HepG2 (cell line): ENCODE results near the gene BIVM. TPM values are rescaled to one million over a fixed set of nuclear protein-coding genes. Genes with fewer than 3 reads are reported as not detected.

ENCODE experiments used
- FOXK2 ChIP-seq: fragments of 450-650 bp; IDR thresholded peaks from 2 replicates; pipeline ENCODE4 v1.6.1; 2016
- GATAD1 ChIP-seq: IDR thresholded peaks from 2 replicates; pipeline ENCODE4 v1.6.1; 2016; ENCODE audit warnings: missing genetic modification reagents, missing compliant biosample characterization
- HNRNPLL ChIP-seq: fragments of 200-400 bp; formaldehyde crosslinking; IDR thresholded peaks from 2 replicates; pipeline ENCODE4 v1.6.1; 2017; ENCODE audit warnings: mild to moderate bottlenecking, low read depth, low read length; ENCODE audit not compliant: poor library complexity, severe bottlenecking
- KDM3A ChIP-seq: IDR thresholded peaks from 2 replicates; pipeline ENCODE4 v1.6.1; 2018; ENCODE audit warnings: low read depth, missing compliant biosample characterization
- MXD3 ChIP-seq: IDR thresholded peaks from 2 replicates; pipeline ENCODE4 v1.6.1; 2016; ENCODE audit warnings: mild to moderate bottlenecking, missing biosample characterization, missing genetic modification reagents
- PHF20 ChIP-seq: sonication (generic); formaldehyde crosslinking; IDR thresholded peaks from 2 replicates; pipeline ENCODE4 v1.5.0; 2020; ENCODE audit warnings: mild to moderate bottlenecking, missing genetic modification reagents
- SIX4 ChIP-seq: sonication (generic); formaldehyde crosslinking; IDR thresholded peaks from 2 replicates; pipeline ENCODE4 v1.4.0; 2020; ENCODE audit warnings: missing genetic modification reagents
- SPEN ChIP-seq: sonication (generic); formaldehyde crosslinking; IDR thresholded peaks from 2 replicates; pipeline ENCODE4 v1.5.1; 2020; ENCODE audit warnings: low read depth, mild to moderate bottlenecking, missing genetic modification reagents
- USF2 ChIP-seq, 2 experiments: sonication (generic) in 1 of 2; formaldehyde crosslinking in 1 of 2; IDR thresholded peaks; 2 replicates each; pipeline versions ENCODE4 v1.5.1 to v1.6.1; 2011 to 2020; ENCODE audit warnings: borderline replicate concordance in 1 of 2, low read depth in 1 of 2, low read length in 1 of 2, mild to moderate bottlenecking in 1 of 2, missing genetic modification reagents in 1 of 2, moderate library complexity in 1 of 2
- ZBTB3 ChIP-seq: sonication (generic); formaldehyde crosslinking; IDR thresholded peaks from 2 replicates; pipeline ENCODE4 v1.4.0; 2020; ENCODE audit warnings: low read depth, mild to moderate bottlenecking, moderate library complexity, missing genetic modification reagents, borderline replicate concordance
- ZNF383 ChIP-seq: sonication (generic); formaldehyde crosslinking; IDR thresholded peaks from 2 replicates; pipeline ENCODE4 v1.4.0; 2020; ENCODE audit warnings: missing genetic modification reagents, mild to moderate bottlenecking, borderline replicate concordance
- ZNF556 ChIP-seq: sonication (generic); formaldehyde crosslinking; IDR thresholded peaks from 2 replicates; pipeline ENCODE4 v1.4.0; 2020; ENCODE audit warnings: mild to moderate bottlenecking, missing genetic modification reagents, borderline replicate concordance
- ZNF724P ChIP-seq: sonication (generic); formaldehyde crosslinking; IDR thresholded peaks from 2 replicates; pipeline ENCODE4 v1.8.0; 2022; ENCODE audit warnings: missing genetic modification reagents, borderline replicate concordance
- ZNF781 ChIP-seq: sonication (generic); formaldehyde crosslinking; IDR thresholded peaks from 2 replicates; pipeline ENCODE4 v1.5.1; 2020; ENCODE audit warnings: borderline replicate concordance, mild to moderate bottlenecking, missing genetic modification reagents; ENCODE audit errors: not compliant biosample characterization
- ZSCAN21 ChIP-seq: sonication (generic); formaldehyde crosslinking; IDR thresholded peaks from 2 replicates; pipeline ENCODE4 v1.8.0; 2022; ENCODE audit warnings: mild to moderate bottlenecking, missing genetic modification reagents, moderate library complexity, borderline replicate concordance
- polyA plus RNA-seq, 8 experiments: library from polyadenylated mRNA; depleted of rRNA in 3 of 8; stranded (reverse) in 7 of 8; unstranded in 1 of 8; fragments of >200 nt; fragmentation: Illumina TruSeq in 4 of 8; extraction: Trizol in 4 of 8; gene quantifications; 2 replicates each; pipeline versions ENCODE4 v1.2.1 to v1.2.3, GENCODE V29; 2011 to 2016; ENCODE audit warnings: low read depth in 4 of 8, missing spikeins in 1 of 8, mixed read lengths in 1 of 8; ENCODE audit not compliant: insufficient read depth in 1 of 8
- total RNA-seq, 5 experiments: library from RNA; depleted of rRNA; stranded (reverse); fragments of >200 nt; fragmentation: Illumina TruSeq; extraction: Trizol; gene quantifications; 2 replicates each; pipeline ENCODE4 v1.2.3, GENCODE V29; 2016; ENCODE audit warnings: low read depth in 1 of 5

Gene BIVM
- total and polyA plus RNA-seq, 2 of the 13 experiments (the other 11 are each of a cell fraction or from before 2014, with no cell fraction given): 10.4 to 15.8 TPM

GRCh38 chr13:102798581-102799425 lies at the start of gene BIVM, which contains the start of gene POGLUT2 (continued):
- TF ChIP-seq USF2 (IDR thresholded peaks at IDR 0.05; ENCODE audit: low read depth, low read length) (no peak; the same call in 1 of the 2 replicates), USF2 (CRISPR knock-in tag; IDR thresholded peaks at IDR 0.05; ENCODE audit: borderline replicate concordance) (peak; percentile 73; the same call in 1 of the 2 replicates), ZBTB3 (CRISPR knock-in tag) (no peak), ZSCAN21 (no peak), ZNF724P (CRISPR knock-in tag) (peak; percentile 26; the same call in 1 of the 2 replicates), SPEN (CRISPR knock-in tag) (peak; percentile 79), PHF20 (CRISPR knock-in tag) (peak; percentile 60; the same call in 1 of the 2 replicates), ZNF383 (CRISPR knock-in tag) (no peak), GATAD1 (CRISPR knock-in tag) (peak; percentile 83), MXD3 (CRISPR knock-in tag) (0 out of 2 replicates have a peak, but pooled peaks have one; percentile 21), HNRNPLL (peak; percentile 25), FOXK2 (no peak), SIX4 (peak; percentile 98), ZNF556 (CRISPR knock-in tag) (peak; percentile 71; the same call in 1 of the 2 replicates), ZNF781 (CRISPR knock-in tag) (peak; percentile 20), KDM3A (CRISPR knock-in tag) (0 out of 2 replicates have a peak, but pooled peaks have one; percentile 19)
